ENCODE data around the gene HAGH.
"Not testable (repeated sequence)": the region's sequence is repeated elsewhere in the genome, so short reads cannot be mapped to it uniquely, and the experiment has no call there.

Gene HAGH

GRCh38 chr16:1810106-1810505, 16.5 kb downstream of the HAGH start:
- no peak for DNase-seq (ENCODE audit: low read depth)

- DNase-seq (ENCODE audit: low read depth): no peak
Measured at GRCh38 chr16:1809281-1809801, 17.3 kb downstream of the HAGH start.

- DNase-seq (ENCODE audit: low read depth): no peak
Measured at GRCh38 chr16:1808691-1809090, 17.9 kb downstream of the HAGH start.

GRCh38 chr16:1807626-1808025, 19.0 kb downstream of the HAGH start:
- DNase-seq (ENCODE audit: low read depth): no peak

- DNase-seq (ENCODE audit: low read depth): no peak
Measured at GRCh38 chr16:1800701-1801100, 25.9 kb downstream of the HAGH start.

GRCh38 chr16:1799263-1799662, 27.4 kb downstream of the HAGH start:
- DNase-seq (ENCODE audit: low read depth): not testable (repeated sequence)

- DNase-seq (ENCODE audit: low read depth): no peak
Measured at GRCh38 chr16:1794908-1795666, 31.5 kb downstream of the HAGH start.

GRCh38 chr16:1794221-1794871, 32.3 kb downstream of the HAGH start:
- no peak for DNase-seq (ENCODE audit: low read depth)

GRCh38 chr16:1793578-1794220, 32.9 kb downstream of the HAGH start, which contains the start of gene IGFALS:
Gene IGFALS, minus strand, starts transcription at chr16:1793705. Its CDS starts 53 bp downstream, at chr16:1793652.
- DNase-seq (ENCODE audit: low read depth): no peak

GRCh38 chr16:1792836-1793577, 33.6 kb downstream of the HAGH start:
- DNase-seq (ENCODE audit: low read depth): no peak

GRCh38 chr16:1791943-1792812, 34.4 kb downstream of the HAGH start:
- DNase-seq (ENCODE audit: low read depth): no peak

GRCh38 chr16:1791256-1791942, 35.2 kb downstream of the HAGH start:
- no peak for DNase-seq (ENCODE audit: low read depth)

GRCh38 chr16:1790611-1791255, 35.9 kb downstream of the HAGH start:
- DNase-seq (ENCODE audit: low read depth): no peak

GRCh38 chr16:1790261-1790610, 36.4 kb downstream of the HAGH start:
- no peak for DNase-seq (ENCODE audit: low read depth)

GRCh38 chr16:1789643-1790045, 37.0 kb downstream of the HAGH start:
- no peak for DNase-seq (ENCODE audit: low read depth)

- DNase-seq (ENCODE audit: low read depth): no peak
Measured at GRCh38 chr16:1788708-1789100, 37.9 kb downstream of the HAGH start.

- DNase-seq (ENCODE audit: low read depth): no peak
Measured at GRCh38 chr16:1788095-1788707, 38.4 kb downstream of the HAGH start.

- DNase-seq (ENCODE audit: low read depth): no peak
Measured at GRCh38 chr16:1787322-1788094, 39.1 kb downstream of the HAGH start.

GRCh38 chr16:1787056-1787321, 39.6 kb downstream of the HAGH start:
- no peak for DNase-seq (ENCODE audit: low read depth)
